Effector CD4-positive, alpha-beta T cell (primary cell): ENCODE data around the gene LIMCH1. TPM values are rescaled to one million over a fixed set of nuclear protein-coding genes. Genes with fewer than 3 reads are reported as not detected.
"Not testable (repeated sequence)": the region's sequence is repeated elsewhere in the genome, so short reads cannot be mapped to it uniquely, and the experiment has no call there.

Source experiments
- DNase-seq: peaks from one replicate; pipeline ENCODE4 v3.0.0-alpha.2; 2020
- total RNA-seq: gene quantifications from one replicate; lab custom pipeline; 2026; lab: John Stamatoyannopoulos, UW

The LIMCH1 gene, protein sequence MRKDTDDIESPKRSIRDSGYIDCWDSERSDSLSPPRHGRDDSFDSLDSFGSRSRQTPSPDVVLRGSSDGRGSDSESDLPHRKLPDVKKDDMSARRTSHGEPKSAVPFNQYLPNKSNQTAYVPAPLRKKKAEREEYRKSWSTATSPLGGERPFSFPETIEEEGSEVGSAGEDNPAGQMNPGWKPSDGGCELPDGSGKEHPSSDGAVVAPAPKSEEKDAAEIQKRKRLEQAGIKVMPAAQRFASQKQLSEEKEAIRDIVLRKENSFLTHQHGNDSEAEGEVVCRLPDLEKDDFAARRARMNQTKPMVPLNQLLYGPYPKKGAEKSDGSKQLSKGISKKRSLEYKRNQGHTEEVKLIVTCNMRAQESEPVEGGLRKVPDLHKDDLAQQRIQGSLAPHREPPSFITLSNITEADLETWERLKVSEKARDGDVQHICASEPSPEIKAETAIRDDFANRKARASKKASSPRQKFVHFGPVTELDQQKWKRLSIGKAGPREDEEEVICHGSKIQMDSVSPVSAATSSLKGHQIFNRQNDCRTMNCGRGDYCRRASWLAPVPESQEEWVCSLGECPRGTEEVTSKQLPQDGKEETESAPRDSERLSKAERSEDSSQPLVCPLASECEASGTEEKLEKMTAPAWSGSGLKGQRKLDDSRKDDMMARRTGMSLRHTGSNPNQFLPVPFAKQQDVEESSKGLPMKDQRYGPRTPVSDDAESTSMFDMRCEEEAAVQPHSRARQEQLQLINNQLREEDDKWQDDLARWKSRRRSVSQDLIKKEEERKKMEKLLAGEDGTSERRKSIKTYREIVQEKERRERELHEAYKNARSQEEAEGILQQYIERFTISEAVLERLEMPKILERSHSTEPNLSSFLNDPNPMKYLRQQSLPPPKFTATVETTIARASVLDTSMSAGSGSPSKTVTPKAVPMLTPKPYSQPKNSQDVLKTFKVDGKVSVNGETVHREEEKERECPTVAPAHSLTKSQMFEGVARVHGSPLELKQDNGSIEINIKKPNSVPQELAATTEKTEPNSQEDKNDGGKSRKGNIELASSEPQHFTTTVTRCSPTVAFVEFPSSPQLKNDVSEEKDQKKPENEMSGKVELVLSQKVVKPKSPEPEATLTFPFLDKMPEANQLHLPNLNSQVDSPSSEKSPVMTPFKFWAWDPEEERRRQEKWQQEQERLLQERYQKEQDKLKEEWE (N-terminal part only)
- total RNA-seq, result not detected

GRCh38 chr4:41538017-41538733, at the start of gene LIMCH1:
Gene LIMCH1 (plus strand): TSS chr4:41538157. CDS start chr4:41605996, 67,839 bp downstream.
- no peak for DNase-seq

- DNase-seq, result not testable (repeated sequence)
Measured at GRCh38 chr4:41491081-41491576, 46.8 kb upstream of the LIMCH1 start.

DNA sequence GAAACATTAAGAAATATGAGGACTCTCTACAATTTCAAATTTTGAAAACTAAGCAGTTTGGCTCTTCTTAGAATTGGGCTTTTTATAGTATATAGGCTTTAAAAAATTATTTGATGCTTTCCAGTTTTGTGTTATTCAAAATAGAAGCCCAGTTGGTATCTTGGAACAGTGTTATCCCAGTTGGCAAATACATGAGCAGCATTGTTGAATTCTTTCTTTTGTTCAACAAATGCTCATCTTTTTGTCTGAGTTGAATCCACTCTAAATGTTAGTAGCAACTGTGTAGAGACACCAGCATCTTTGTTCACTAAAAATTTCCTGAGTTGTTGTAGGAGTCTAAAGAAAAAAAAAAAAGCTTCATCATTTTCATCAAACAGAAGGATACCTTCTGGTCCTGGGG, 41.0 kb upstream of the LIMCH1 start:
- no peak for DNase-seq

DNA sequence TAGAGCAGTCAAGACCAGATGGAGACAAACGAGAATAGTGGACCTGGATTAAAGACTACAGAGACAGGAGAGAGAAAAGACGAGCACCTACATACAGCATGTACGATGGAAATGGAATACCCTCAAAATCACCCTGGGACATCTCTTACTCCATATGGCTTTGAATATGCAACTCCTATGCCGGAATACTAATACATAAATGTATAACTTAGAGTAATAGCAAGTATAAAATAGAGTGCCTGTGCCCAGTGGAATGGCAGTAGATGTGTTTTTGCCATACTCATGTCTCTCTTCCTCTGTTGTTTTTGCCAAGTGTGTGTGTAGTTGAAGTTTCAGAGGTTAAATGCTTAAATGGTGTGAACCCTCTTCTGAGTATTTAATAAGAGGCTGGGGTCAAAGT, 39.8 kb upstream of the LIMCH1 start:
- no peak for DNase-seq

DNA sequence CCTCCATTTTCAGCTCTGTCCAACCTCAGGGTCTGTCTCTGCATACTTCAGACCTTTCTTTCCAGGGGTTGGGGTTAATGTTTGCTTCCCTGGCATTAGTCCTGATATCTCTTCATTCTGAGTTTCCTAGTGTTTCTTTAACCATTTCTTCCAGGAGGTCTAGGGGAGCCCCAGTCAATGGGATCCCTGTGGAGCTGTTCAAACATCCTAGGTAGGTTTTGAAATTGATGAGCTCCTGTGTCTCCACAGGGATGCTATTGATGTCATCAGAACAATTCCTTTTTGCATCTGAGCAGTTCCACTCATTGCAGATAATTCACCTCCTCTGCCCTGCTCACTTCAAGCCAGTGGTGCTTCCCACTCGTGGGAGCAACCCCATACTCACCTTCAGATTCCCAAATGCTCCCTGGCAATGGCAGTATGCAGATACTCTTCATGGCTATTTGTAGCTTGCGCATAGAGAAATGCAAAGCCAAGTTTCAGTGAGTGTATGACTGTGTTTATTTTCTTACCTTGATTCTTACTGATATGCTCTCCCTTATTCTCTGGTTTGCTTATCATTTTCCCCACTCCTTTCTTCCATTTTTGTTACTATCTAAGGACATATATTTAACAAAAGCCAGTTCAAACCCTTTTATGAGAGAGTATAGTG, 33.7 kb upstream of the LIMCH1 start:
- DNase-seq, result no peak

GRCh38 chr4:41505161-41505661, 32.7 kb upstream of the LIMCH1 start:
- no peak for DNase-seq

GRCh38 chr4:41506130-41506529, 31.8 kb upstream of the LIMCH1 start:
- no peak for DNase-seq

DNA sequence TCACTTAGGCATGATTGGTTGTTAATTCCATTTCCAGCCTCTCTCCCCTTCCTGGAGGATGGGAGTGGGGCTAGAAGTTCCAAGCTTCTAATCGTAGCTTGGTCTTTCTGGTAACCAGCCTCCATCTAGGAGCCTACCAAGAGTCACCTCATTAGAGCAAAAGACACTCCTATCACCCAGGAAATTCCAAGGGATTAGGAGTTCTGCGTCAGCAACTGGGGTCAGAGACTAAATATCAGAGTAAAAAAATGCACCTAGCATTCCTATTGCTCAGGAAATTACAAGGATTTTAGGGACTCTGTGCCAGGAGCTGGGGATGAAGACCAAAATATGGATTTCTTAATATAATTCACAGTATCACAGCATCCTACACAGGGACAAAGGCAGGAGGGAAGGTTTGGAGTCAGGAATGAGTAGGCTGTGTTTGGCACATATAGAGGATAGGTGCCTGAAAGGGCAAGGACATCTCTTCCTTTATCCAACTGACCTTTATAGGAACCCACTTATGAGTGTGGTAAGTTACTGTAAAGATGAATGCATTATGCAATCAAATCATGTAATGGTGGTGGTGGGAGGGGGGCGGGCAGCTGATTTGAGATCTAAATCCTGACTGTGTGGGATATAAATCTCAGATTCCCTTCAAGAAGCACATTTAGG, 30.5 kb upstream of the LIMCH1 start:
- DNase-seq, result no peak

DNA sequence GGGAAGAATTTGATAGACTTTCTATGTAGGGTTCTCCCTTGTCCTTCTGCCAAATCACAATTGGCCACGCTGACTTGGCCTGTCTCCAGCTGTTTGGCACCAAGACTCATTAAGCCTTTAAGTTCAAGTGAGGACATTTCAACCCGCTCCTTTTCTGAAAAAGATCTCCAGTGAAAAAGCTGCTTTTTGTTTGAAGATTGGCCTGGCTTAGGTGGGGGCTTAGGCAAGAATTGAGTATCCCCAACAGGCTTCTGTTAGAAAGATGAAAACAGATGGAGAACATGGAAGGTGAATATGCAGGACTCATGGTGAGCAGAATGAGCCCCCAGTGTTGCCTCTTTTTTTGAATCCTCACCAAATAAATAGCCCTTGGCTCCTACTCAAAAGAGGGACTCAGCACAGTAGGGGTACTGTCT, 28.5 kb upstream of the LIMCH1 start:
- no peak for DNase-seq

- no peak for DNase-seq
Measured at GRCh38 chr4:41510179-41510578, 27.8 kb upstream of the LIMCH1 start.

DNA sequence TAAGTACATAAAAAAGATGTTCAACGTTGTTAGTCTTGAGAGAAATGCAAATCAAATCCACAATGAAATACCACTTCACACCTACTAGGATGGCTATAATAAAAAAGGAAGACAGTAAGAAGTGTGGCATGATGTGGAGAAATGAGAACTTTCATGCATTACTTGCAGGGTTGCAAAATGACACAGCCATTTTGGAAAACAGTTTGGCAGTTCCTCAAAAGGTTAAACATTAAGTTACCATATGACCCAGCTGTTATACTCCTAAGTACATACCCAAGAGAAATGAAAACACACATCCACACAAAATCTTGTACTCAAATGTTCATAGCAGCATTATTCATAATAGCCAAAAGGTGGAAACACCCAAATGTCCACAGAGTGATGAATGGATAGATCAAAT, 25.8 kb upstream of the LIMCH1 start:
- DNase-seq, result no peak

GRCh38 chr4:41512596-41512995, 25.4 kb upstream of the LIMCH1 start:
- DNase-seq, result no peak

DNA sequence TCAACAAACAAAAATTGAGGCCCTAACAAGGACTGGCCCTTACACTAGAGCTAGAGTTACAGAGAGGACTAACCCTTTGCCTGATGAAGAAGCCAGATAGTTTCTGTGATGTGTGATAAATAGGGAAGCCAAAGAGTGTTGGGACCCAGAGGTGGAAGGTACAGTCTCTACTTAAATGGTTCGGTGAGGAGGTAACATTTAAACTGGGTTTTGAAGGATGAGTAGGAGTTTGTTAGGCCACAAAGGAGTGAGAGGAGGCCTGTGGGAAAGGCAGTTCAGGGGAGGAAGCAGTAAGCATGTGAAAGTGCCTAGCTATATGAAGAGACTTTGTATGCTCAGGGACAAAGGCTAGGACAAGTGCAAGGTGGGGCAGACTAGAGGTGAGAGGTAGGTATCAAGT, 23.8 kb upstream of the LIMCH1 start:
- no peak for DNase-seq

GRCh38 chr4:41514766-41515481, 23.0 kb upstream of the LIMCH1 start:
- DNase-seq, result no peak

GRCh38 chr4:41517121-41517520, 20.8 kb upstream of the LIMCH1 start:
- no peak for DNase-seq

DNA sequence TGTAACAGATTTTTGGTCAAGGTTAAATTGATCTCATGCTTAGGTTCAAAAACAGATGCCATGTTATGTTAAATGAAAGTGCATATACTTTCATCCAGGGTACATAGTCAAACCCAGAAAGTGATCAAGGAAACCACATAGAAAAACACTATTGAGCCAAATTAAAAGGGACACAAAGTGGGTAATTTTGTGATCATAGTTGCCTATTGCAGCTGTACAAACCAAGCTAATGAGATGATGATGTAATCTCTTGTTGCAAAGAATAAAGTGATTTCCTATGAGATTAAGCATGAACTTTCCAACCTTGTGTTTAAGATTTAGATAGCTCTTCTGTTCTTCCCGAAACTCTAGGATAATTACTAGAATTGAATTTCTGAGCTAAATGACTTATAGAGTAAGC, 20.2 kb upstream of the LIMCH1 start:
- DNase-seq, result no peak

GRCh38 chr4:41524425-41524824, 13.5 kb upstream of the LIMCH1 start:
- no peak for DNase-seq

- no peak for DNase-seq
Measured at GRCh38 chr4:41525129-41525528, 12.8 kb upstream of the LIMCH1 start.

DNA sequence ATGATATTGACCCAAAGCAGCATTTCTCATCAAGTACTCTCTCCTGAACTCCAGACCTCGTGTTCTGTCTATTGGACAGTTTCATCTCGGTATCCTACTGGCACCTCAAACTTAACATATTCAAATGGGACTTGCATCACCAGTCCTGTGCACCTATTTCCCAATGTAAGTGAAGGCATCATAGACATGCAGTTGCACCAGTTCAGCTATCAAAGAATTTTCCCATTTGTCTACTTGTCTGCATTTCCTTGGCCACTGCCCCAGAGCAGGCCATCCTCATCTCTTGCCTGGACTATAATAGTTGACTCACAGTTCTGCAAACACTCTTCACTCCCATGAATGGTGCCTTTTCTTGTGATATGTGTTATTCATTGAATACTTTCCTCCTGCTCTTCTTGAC, 11.3 kb upstream of the LIMCH1 start:
- no peak for DNase-seq

DNA sequence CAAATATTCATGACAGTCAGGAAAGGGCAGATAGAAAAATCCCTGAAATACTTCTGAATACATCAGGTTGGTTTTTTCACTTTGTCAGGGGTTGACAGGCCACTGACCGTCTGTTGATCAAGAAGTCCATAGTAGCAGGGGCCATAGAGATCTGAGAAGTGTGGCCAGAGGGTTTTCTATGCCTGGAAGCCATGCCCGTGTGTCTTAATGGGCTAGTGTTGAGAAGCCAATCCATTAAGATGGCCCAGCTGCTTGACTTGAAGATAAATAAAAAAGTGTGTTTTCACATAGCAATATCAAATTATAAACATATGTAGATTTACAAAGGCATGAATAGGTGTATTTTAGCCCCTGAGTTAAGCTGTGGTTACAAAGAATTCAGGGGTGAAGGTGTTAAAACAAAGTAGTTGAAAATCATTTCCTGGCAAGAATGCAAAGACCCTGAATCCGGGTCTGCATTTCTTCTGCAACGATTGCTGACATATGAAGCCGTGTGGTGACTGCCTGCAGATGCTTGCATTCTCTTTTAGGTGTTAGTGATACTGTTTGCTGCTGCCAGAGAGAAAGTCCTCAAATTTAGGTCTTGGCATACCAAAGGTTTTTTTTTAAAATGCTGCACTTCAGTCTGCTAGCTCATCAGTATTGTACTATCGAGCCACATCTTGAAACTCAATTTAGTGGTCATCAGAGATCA, 9.3 kb upstream of the LIMCH1 start:
- no peak for DNase-seq
